ENCODE measurements around the gene DLK1. TPM values are rescaled to one million over a fixed set of nuclear protein-coding genes. Genes with fewer than 3 reads are reported as not detected.

DLK1 gene
- polyA plus RNA-seq, 3 donors: 0.92 to 2.9 TPM; not detected in 1

DNA sequence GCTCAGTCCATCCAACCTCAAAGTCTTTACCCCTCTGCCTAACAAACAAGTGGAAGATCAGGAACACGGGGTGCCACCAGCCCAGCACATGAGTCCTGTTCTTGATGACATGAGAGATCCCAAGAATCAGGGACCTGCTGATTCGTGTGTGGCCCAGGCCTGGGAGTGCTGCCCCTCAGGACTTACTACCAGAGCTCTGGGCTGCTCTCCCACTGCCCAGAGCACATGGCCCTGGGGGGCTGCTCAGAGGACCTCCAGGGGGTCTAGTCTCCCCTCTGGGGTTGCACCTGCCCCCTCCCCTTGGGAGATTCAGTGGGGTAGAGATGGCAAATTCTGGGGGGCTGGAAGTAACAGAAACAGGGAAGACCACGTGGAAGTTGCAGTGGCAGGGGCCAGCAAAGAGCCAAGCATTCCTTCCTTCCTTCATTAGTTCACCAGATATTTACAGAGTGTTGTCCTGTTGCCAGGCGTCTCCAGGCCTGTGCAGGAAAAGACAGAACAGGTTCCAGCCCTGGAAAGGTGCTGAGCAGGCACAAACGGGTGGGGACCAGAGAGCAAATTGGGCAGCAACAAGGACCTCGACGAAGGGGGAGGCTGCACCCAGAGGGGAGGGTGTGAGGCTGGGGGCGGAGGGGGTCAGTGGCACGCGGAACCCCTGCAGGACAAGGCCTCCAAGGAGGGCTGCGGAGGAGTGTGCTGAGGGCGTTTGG lies 54.1 kb downstream of the DLK1 start:
- 75 to 82% (median 77%) methylated on average over 12 of the region's 12 CpGs for WGBS, 3 donors
- no peak overlapping the region for H3K27ac ChIP-seq (ENCODE audit: low read depth, low read length)

DNA sequence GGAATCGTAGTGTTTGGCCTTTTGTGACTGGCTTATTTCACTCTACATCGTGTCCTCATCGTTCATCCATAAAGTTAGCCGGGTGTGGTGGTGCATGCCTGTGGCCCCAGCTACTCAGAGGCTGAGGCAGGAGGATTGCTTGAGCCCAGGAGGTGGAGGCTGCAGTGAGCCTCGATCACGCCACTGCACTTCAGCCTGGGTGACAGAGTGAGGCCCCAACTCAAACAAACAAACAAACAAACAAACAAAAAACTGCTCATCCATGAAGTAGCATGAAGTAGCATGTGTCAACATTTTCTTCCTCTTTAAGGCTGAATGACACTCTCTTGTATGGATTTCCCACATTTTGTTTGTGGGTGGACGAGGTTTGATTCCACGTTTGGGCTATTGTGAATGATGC lies 55.3 kb downstream of the DLK1 start:
- 92 to 96% (median 93%) methylated on average over 8 of the region's 8 CpGs for WGBS, 3 donors
- no peak overlapping the region for H3K27ac ChIP-seq (ENCODE audit: low read depth, low read length)

DNA sequence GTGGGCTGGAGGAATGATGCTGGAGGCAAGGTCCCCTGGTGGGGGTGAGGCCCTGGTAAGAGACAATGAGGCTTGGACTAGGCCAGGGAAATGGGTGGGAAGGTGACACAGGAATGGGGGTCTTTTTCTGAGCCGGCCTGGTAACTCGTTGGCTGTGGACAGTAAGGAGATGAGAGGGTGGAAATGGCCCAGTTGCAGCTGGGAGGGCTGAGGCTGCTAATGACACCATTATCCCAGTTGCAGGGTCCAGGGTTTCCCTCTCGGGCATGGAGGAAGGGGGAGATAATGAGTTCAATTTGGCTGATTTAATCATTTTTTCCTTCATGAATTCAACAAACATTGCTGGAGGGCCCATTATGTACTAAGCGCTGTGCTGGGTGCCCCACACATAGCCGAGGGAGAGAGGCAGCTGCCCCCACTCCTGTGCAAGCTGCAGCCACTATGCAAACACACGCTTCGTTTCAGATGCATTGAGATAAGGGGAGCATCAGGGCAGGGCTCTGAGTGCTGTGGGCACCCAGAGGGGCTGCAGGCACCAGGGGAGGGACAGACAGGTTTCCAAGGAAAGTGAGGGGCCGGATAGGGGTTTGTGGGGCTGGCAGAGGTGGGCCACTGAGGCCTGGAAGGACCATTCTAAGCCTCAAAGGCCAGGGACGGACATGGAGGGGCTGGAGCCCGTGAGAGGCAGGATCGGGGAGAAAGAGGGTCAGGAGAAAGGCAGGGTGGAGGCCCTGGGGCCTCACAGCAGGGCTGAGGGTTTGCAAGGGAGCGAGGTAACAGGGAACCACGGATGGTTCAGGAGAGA lies 56.0 kb downstream of the DLK1 start:
- no peak overlapping the region for H3K27ac ChIP-seq (ENCODE audit: low read depth, low read length)
- 72 to 85% (median 73%) methylated on average over 13 of the region's 13 CpGs for WGBS, 3 donors

DNA sequence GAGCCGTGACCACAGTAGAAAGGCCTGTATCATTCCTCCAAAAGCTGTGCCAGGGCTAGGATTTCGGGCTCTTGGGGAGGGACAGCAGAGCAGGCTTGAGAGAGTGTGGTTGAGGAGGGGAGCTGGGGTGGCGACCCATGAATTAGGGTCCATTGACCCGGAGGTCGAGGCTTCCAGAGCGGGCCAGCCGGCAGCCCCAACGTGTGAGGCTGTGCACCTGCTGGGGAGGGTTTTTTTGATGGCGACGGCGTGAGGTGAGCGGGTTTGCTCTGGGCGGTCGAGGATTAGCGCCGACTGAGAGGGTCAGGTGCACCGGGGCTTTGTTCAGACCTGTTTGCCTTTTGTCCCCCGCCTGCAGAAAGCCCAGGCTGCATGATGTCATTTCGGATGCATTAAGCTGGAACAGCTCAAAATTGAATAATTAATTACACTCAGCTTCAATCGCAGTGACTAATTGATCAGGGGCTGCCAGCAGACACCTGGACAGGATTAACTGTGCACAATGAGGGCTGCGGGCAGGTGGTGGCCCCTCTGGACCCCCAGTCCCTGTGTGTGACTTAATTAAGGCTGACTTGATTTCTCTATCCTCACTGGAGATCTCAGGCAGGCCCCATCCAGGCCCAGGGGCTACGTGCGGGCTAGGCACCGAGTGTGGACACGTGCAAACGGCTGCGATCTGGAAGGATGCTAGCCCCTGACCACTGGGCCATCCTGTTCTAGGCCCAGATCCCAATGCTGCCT lies 57.1 kb downstream of the DLK1 start:
- H3K27ac ChIP-seq (ENCODE audit: low read depth, low read length): no peak overlapping the region
- WGBS, 3 donors: 90 to 95% (median 91%) methylated on average over 27 of the region's 27 CpGs

DNA sequence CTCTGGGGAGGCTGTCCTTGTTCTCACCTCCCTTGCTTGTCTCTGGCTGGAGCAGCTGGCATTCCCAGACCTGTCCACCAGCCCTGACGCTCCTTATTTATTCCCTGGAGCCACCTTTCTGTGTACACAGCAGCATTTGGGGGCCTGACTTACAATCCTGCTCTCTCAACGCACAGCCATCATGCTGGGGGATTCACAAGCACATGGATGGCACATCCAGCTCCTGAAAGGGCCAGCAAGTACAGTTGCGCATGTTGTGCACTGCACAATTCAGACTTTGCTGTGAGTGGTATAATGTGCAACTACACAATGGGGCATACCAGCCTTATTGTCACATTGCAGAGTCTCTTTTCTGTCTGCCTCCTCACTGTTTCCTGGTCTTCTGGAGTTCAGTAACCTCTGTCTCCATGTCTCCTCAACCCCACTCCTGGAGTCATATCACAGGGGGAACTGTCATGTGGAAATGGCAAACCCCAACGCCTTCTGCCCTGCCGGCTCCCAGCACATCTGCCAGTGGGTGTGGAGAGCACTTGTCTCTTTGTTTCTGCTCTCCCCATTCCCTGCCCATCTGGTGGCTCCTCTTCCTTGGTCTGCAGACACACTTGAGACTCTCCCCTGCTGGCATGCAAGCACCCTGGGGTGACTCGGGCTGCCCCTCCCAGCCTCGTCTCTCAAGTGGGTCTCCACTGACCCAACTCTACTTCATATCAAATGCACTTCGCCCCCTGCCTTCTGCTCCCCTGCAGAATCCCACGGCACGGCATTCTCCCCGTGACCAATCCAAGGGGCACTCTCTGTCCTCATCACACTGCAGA lies 58.0 kb downstream of the DLK1 start:
- WGBS, 3 donors: 88 to 94% (median 90%) methylated on average over 11 of the region's 11 CpGs
- no peak overlapping the region for H3K27ac ChIP-seq (ENCODE audit: low read depth, low read length)

DNA sequence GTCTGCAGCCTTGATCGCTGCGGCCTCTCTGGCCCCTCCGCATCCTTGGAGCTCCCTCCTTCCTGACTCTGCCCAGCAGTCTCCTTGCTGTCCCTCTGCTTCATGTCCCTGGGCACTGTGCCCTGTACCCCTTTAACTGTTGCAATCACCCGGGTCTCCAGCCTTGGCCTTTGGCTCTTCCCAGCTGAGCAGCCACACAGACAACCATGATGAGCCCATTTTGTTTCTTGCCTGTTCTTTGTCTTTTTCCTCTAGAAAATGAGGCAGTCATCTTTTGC lies 58.6 kb downstream of the DLK1 start:
- no peak overlapping the region for H3K27ac ChIP-seq (ENCODE audit: low read depth, low read length)
- 81 to 96% (median 91%) methylated on average over 4 of the region's 4 CpGs for WGBS, 3 donors

DNA sequence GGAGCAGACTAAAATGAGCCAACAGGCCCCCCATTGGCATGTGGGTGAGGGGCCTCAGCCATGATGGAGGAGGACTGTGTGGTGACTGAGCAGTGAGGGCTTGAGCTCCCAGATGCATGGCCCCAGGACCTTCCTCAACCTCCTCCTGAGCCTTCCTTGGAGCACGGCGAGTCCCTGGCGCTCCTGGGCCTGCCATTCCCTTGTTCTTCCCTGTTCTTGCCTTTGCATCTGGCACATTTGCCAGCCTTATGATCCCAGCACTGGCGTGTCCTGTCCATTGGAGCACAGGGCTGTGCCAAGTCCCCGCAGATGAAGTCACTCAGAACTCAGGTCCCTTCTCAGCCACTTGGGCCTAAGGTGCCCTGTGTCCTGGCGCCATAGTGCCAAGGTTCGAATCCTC lies 58.9 kb downstream of the DLK1 start:
- 91 to 96% (median 94%) methylated on average over 7 of the region's 7 CpGs for WGBS, 3 donors
- no peak overlapping the region for H3K27ac ChIP-seq (ENCODE audit: low read depth, low read length)

DNA sequence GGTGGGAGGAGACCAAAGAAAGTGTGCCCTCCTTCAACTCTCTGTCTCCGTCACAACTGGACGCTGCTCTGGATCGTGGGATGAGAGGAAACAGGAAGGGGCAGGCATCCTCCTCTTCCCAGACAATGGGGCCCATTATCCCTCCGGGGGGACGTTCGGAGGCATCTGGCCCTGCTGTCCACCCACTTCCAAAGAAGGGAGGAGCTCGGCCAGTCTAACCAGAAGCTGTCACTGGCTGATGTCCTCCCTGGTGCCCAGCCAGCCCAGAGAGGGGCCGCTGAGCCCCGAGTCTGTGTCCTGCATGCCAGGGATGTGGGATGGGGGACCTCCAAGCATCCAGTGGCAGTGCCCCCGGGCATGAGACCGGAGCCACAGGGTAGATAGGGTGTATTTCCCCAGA lies 59.4 kb downstream of the DLK1 start:
- no peak overlapping the region for H3K27ac ChIP-seq (ENCODE audit: low read depth, low read length)
- WGBS, 3 donors: 60 to 73% (median 64%) methylated on average over 11 of the region's 11 CpGs

DNA sequence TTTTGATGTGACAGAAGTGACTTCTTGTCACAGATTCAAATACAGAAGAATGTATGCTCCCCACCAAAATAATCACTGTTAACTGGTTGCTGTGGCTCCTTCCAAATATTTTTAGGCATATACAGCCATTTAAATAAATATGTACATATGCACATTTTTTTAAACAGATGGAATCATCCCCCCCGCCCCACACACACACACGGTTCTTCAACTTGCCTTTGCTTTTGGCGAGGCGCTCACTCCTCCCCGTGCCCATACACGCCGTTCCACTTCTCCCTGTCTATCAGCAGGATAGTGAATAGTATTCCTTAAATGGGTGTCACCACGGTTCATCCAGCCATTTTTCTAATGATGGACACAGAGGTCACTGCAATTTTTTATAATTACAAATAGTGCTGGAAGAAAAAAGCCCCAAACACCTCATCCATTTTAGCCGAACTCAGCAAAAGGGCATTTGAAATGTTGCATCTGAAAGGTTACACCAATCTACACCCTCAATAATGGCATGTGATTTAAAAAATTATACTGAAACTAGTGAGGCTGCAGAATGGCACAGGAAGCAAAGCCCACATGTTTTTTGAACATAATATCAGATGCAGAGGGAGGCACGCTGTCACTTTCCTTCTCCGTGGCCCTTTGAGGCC lies 60.0 kb downstream of the DLK1 start:
- no peak overlapping the region for H3K27ac ChIP-seq (ENCODE audit: low read depth, low read length)
- WGBS, 3 donors: 82 to 86% (median 83%) methylated on average over 11 of the region's 11 CpGs

DNA sequence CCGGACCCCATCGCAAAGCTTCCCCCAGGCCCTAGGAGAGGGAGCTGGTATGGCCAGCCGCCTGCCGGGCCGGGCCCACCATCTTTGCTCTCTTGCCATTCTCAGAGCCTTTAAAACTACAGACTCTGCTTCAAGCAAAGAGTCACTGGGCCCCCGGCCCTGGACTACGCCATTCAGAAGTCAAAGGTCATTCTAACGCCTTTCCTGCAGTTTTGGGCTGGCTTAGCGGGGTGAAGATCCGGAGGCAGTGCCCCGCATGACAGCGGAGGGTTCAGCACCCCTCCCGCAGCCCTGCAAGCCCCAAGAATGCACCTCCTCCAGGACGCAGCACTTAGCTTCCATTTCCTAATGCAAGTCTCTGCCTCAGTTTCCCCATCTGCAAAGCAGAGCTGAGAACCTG lies 61.0 kb downstream of the DLK1 start:
- 93 to 96% (median 94%) methylated on average over 14 of the region's 14 CpGs for WGBS, 3 donors
- no peak overlapping the region for H3K27ac ChIP-seq (ENCODE audit: low read depth, low read length)

Other genes starting within 250 kb of the DLK1 start
- 10 to 100 TPM in 1 of 3 donors, under 1 TPM in 2; 0.34 to 11.7 (median 0.85) TPM for gene BEGAIN, start 139.5 kb upstream of the DLK1 start, polyA plus RNA-seq
- 100 to 1,000 TPM in 1 of 3 donors, 10 to 100 TPM in 2; 60.4 to 986 (median 92.2) TPM for gene MEG3, start 99.2 kb downstream of the DLK1 start, polyA plus RNA-seq
- gene RTL1, start 176.8 kb downstream of the DLK1 start, polyA plus RNA-seq: under 1 TPM in 1 of 3 donors, not detected in 2; 0.01 TPM

Data from adipose tissue (tissue), 3 donors.